GM12873 (cell line): ENCODE data around the gene COPS9.

ENCODE experiments used
- CTCF ChIP-seq: IDR thresholded peaks from 2 replicates; pipeline ENCODE4 v1.5.1; 2012; ENCODE audit warnings: low read depth, mild to moderate bottlenecking, moderate library complexity, low read length, control low read depth; ENCODE audit not compliant: insufficient read depth; ENCODE audit errors: missing control alignments

The COPS9 gene

GRCh38 chr2:240121190-240121589 is 14.9 kb downstream of the COPS9 start:
- TF ChIP-seq CTCF: no peak

- TF ChIP-seq CTCF: no peak
Measured at GRCh38 chr2:240114233-240114632, 21.9 kb downstream of the COPS9 start.

GRCh38 chr2:240112914-240113690 is 23.0 kb downstream of the COPS9 start:
- TF ChIP-seq CTCF: no peak

- TF ChIP-seq CTCF: no peak
Measured at GRCh38 chr2:240111253-240111652, 24.9 kb downstream of the COPS9 start.

- no peak for TF ChIP-seq CTCF
Measured at GRCh38 chr2:240109386-240109785, 26.7 kb downstream of the COPS9 start.

GRCh38 chr2:240107477-240107796 is 28.7 kb downstream of the COPS9 start:
- no peak for TF ChIP-seq CTCF

GRCh38 chr2:240106765-240107476 is 29.2 kb downstream of the COPS9 start:
- no peak for TF ChIP-seq CTCF
